ENCODE results near the gene ATG7.

GRCh38 chr3:11602239-11602840, 330.1 kb downstream of the ATG7 start:
- no peak for TF ChIP-seq MAX (IDR thresholded peaks at IDR 0.05; ENCODE audit: low read depth, low read length)
- TF ChIP-seq POLR2A (IDR thresholded peaks at IDR 0.05; ENCODE audit: extremely low read depth, insufficient read length) = no peak
- no peak for TF ChIP-seq CTCF (IDR thresholded peaks at IDR 0.05; ENCODE audit: low read depth, low read length)

All from NB4 (cell line).